ENCODE results near the gene MAK. TPM values are rescaled to one million over a fixed set of nuclear protein-coding genes. Genes with fewer than 3 reads are reported as not detected.
"Not testable (repeated sequence)": the region's sequence is repeated elsewhere in the genome, so short reads cannot be mapped to it uniquely, and the experiment has no call there.

Gene MAK
- total RNA-seq, 1 donor from 2014 or later: 0.21 TPM

- DNase-seq: peak; percentile 99
Observed at GRCh38 chr6:10722820-10723566, 115.3 kb downstream of the MAK start, which contains the start of gene TMEM14C. TSS of gene TMEM14C (plus strand) at chr6:10723070. CDS start at chr6:10724614, 1,544 bp downstream.

GRCh38 chr6:10722570-10722819 is 115.8 kb downstream of the MAK start:
- no peak for DNase-seq

- no peak for DNase-seq
Observed at GRCh38 chr6:10721850-10722569, 116.3 kb downstream of the MAK start.

GRCh38 chr6:10720960-10721849 is 117.1 kb downstream of the MAK start:
- DNase-seq: not testable (repeated sequence)

- DNase-seq: peak; percentile 58
Observed at GRCh38 chr6:10720265-10720959, 117.9 kb downstream of the MAK start.

GRCh38 chr6:10719964-10720264 is 118.4 kb downstream of the MAK start:
- peak; percentile 61 for DNase-seq

GRCh38 chr6:10719296-10719963 is 118.9 kb downstream of the MAK start:
- no peak for DNase-seq

- no peak for DNase-seq
Observed at GRCh38 chr6:10713962-10714361, 124.4 kb downstream of the MAK start.

Small RNAs within 50 kb of the gene (small RNA-seq; reads per million reads assigned to genes)
- not detected for gene RNA5SP203 (ENCODE audit: low replicate concordance)

Other genes starting within 250 kb of the MAK start
- gene C6orf52, start 143.9 kb downstream of the MAK start, total RNA-seq: not detected
- gene PAK1IP1, start 143.6 kb downstream of the MAK start, total RNA-seq: 13.1 TPM
- 77.5 TPM for gene TMEM14C, start 115.5 kb downstream of the MAK start, total RNA-seq
- gene TMEM14B, start 90.7 kb downstream of the MAK start, total RNA-seq: 102 TPM
- not detected for gene GCM2, start 43.5 kb upstream of the MAK start, total RNA-seq
- 1.5 TPM for gene SYCP2L, start 48.5 kb upstream of the MAK start, total RNA-seq
- gene ELOVL2, start 205.8 kb upstream of the MAK start, total RNA-seq: 1.4 TPM